H7 (cell line): ENCODE results near the gene PRR5. TPM values are rescaled to one million over a fixed set of nuclear protein-coding genes. Genes with fewer than 3 reads are reported as not detected.

Experiments
- DNase-seq: peaks from one replicate; pipeline ENCODE4 v3.0.0; 2012
- H3K27me3 ChIP-seq: 2 replicates; pipeline ENCODE4 v1.6.0; 2011; ENCODE audit warnings: mild to moderate bottlenecking, low read length; ENCODE audit not compliant: control insufficient read depth, insufficient read depth
- H3K36me3 ChIP-seq: replicated peaks from 2 replicates; pipeline ENCODE4 v1.5.1; 2011; ENCODE audit warnings: low read length; ENCODE audit not compliant: control insufficient read depth, insufficient read depth
- H3K4me3 ChIP-seq: 2 replicates; pipeline ENCODE4 v1.5.1; 2011; ENCODE audit warnings: low read depth, mild to moderate bottlenecking, control low read depth, low read length, moderate library complexity; ENCODE audit not compliant: insufficient read depth
- total RNA-seq: library from RNA; depleted of rRNA; stranded (reverse); fragments of >200 nt; shearing (Covaris generic); gene quantifications from 2 replicates; pipeline ENCODE4 v1.2.3, GENCODE V29; 2014

The PRR5 gene
- total RNA-seq, 1 experiment from 2014 or later, result 8.4 TPM

DNA sequence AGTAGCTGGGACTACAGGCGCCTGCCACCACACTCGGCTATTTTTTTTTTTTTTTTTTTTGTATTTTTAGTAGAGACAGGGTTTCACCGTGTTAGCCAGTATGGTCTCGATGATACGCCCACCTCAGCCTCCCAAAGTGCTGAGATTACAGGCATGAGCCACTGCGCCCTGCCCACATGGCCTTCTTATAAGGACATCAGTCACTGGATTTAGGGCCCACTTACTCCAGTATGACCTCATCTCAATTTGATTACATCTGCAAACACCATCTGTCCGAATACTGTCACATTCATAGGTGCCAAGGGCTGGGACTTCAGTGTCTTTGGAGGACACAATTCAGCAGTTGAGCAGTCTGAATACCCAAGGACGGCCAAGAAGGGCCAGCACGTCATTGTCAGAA, 8.2 kb upstream of the PRR5 start:
- Histone ChIP-seq H3K36me3 (no peaks in the 10 kb centered on the region), H3K4me3 (no peak overlapping the region), H3K27me3 (no peaks in the 10 kb centered on the region)
- no peak for DNase-seq

DNA sequence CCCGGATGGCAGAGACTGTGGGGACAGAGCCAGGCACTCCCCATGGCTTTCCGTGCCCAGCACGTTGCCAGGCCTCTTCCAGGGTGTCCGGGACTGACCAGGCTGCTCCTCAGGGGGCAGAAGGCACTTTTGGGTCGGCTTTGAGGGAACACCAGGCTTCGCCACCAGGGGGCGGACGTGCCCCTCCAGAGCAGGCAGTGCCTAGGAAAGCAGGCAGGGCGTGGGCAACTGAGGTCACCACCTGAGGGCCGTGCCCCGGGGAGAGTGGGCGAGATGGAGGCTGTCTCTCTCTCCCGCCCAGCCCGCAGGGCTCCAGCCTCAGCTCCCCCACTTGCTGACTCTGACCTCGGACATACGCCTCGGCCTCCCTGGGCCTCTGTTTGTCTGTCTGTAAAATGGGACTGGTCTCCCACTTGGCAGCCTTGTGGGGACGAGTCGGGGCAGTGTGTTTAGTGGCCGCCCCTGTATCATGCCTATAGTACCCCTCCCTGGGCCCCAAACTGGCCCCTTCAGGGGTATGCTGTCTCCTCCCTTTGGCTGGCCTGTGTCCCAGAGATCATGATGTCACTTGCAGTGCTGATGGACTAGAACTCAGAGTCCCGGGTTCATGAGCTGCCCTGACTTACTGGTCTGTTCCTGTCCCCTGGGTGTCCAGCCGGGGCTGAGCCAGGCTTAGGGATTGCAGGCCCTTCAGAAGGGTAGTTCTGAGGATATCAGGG, 4.4 kb upstream of the PRR5 start:
- Histone ChIP-seq H3K27me3 (peaks cover 11% of the 10 kb centered on the region), H3K36me3 (no peaks in the 10 kb centered on the region), H3K4me3 (no peak overlapping the region)
- peak; percentile 96 for DNase-seq

DNA sequence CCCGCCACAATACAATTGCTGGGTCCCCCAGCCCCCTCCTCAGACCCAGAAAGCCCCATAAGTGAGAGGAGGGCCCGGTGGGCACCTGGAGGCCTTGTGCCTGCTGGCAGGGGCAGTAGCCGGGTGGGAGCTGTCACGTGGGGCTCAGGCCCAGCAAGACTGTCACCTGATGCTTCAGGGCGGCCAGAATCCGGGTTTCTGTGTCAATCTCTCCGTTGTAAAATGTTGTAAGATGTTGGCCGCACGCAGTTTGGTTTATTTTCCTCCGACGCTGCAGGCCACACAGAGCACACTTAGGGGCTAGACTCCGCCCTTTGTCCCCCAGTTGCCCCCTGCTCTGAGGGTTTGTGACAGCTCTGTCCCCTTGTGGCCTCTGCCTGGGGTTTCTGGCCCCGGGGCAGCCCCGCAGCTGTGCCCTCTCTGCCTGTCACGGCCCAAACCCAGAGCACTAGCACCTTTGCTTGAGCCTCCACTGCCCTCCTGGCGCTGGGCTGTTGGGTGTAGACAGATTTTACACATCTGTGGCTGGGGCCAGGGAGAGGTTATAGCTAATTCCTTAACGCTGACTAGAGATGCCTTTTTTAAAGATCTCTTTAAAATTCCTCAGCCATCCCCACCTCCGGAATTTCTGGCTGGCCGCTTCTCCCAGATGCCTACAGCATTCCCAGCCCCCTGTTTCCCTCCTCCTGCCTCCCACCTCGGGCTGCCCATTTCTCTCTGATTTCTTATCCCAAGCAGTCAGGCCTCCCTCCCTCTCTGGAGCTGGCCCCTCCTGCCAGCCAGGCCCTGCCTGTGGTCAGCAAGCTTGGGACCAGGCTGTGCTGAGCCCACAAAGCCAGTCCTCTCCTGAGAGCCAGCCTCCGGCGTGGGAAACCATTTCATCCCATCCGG, 3.2 kb upstream of the PRR5 start:
- H3K36me3 ChIP-seq, result no peaks in the 10 kb centered on the region
- no peak overlapping the region for H3K4me3 ChIP-seq
- DNase-seq, result peak; percentile 78

DNA sequence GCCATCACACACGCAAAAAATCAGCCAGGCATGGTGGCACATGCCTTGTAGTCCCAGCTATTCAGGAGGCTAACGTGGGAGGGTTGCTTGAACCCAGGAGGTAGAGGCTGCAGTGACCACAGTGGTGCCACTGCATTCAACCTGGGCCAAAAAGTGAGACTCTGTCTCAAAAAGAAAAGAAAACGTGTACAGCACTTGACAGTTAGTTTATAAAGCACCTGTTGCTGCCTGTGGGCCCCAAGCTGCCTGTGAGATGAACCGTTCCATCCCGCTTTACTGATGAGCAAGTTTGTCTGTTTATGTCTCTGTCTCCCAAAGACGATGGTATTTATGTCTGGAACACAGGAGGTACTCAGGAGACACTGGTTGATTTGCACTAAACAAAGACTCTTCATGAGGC, 1.5 kb upstream of the PRR5 start:
- DNase-seq, result no peak
- Histone ChIP-seq H3K27me3 (peaks cover 24% of the 10 kb centered on the region), H3K36me3 (no peaks in the 10 kb centered on the region), H3K4me3 (no peak overlapping the region)

More for the DNA sequence above, 3.2 kb upstream of the PRR5 start:
- peaks cover 23% of the 10 kb centered on the region for H3K27me3 ChIP-seq

DNA sequence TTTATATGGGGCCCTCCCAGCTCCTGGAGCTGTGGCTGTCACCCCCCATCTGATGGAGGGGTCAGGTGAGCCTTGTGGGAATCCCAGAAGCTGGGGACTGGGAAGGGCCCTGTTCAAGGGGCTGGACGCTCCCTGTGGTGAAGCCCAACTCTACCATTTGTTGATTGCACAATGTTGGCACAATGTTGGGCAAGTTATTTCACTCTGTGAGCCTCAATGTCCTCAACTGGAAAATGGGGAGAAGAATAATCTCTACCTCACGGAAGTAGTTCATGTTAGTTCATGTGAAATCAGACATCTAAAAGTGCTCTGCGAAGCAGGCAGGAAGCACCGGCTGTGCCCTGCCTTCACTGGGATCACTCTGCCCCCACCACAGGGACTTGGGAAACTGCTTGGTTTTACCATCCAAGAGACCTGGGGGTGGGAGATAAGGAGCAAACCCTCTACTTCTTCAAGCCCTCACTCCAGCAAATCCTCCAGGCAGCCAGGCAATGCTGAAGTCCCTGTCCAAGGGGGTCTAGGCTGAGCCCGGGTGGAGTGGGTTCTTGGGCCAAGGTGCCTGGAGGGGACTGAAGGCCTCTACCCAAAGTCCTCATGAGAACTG, 715 bp upstream of the PRR5 start:
- no peak for DNase-seq
- Histone ChIP-seq H3K4me3 (peak overlapping the region; percentile 38), H3K36me3 (no peaks in the 10 kb centered on the region), H3K27me3 (peaks cover 24% of the 10 kb centered on the region)

DNA sequence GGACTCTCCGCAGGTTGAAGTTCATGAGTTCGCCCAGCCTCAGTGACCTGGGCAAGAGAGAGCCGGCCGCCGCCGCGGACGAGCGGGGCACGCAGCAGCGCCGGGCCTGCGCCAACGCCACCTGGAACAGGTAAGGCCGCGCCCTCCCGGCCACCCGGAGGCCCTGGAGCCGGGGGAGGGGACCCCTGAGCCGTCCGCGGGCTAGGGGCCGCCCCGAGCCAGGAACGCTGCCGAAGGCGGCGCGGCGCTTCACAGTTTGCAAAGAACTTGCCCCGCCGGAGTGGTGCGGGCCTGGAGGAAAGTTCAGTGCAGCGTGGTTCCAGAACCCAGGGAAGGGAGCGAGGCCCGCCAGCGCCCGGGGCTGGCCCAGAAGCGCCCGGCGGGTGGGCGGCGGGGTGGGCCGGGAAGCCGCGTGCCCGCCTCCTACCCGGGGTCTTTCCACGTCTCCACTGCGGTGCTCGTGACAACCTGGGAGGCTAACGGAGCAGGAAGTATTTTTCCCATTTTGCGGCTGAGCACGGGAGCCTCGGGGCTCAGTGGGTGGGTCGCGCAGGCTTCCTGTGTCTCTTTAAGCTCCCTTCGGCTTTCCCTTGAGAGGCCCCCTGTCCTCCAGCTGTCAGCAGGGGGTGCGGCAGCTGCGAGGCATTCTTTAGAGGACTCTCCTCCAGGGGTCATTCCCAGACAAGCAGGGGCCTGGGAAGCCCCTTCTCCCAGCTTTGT, 635 bp downstream of the PRR5 start:
- DNase-seq, result peak; percentile 90
- Histone ChIP-seq H3K27me3 (peaks cover 24% of the 10 kb centered on the region), H3K4me3 (peak overlapping the region; percentile 54), H3K36me3 (no peaks in the 10 kb centered on the region)

DNA sequence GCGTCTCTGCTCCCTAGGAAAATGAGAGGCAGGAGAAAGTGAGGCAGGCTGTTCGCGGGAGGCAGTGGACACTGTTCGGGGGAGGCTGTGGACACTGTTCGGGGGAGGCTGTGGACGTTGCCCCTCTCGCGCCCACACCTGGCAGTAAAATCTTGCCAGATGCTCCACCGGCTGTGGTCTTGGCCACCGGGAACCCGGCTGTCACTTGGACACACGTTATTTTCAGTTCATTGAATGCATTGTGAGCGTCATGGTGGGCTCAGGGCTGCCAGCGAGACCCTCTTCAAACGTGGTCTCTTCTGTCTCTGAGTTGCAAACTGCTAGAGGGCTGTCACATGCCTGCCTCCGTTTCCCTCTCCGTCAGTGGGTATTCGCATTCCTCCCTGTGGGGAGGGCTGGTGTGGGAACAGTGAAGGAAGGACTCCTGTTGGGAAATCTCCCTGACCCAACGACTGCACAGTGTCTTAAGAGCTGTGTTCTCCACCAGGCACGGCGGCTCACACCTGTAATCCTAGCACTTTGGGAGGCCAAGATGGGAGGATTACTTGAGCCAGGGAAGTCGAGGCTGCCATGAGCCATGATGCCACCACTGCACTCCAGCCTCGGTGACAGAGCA, 1.4 kb downstream of the PRR5 start:
- H3K36me3 ChIP-seq, result no peaks in the 10 kb centered on the region
- peak overlapping the region; percentile 54; the same call in 1 of the 2 replicates for H3K4me3 ChIP-seq

DNA sequence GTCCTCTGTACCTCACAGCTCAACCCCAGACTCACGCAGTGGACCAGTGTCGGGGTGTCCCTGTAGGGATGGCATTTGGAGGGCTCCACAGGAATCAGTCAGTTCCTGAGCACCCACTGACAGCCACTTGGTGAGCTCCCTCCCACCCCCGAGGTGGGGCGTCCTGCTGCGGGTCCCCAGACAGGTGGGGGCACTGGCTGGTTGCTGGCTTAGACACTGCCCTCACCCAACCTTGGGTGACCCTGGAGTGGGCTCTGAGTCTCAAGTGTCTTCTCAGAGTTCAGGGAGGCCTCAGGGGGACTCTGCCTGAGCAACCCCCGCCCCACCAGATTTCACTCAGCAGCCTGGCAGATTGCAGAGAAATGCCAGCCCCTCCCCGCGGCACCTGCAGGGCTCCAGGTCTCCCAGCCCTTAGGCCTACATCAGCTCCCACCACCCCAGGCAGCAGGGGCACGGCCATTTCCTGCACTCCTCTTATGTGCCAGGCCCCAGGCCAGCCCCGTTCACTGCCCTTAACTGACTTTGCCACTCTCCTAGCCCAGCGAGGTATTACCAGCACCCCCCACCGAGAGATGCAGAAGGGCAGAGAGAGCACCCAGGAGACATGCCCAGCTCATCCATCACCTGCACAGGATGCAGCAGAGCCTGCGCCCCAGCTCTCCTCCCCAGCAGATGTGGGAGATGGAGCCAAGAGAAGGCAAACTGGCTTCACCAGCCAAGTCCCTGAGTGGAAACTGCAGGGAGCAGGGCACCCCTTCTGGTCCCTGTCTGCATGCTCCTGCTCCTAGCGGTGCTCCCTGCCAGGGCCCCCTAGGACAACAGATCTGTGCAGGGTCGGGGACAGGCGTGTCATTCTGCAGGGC, 2.4 kb downstream of the PRR5 start:
- DNase-seq, result no peak
- no peaks in the 10 kb centered on the region for H3K36me3 ChIP-seq
- H3K4me3 ChIP-seq, result no peak overlapping the region
- peaks cover 24% of the 10 kb centered on the region for H3K27me3 ChIP-seq

More for the DNA sequence above, 1.4 kb downstream of the PRR5 start:
- no peak for DNase-seq
- peaks cover 24% of the 10 kb centered on the region for H3K27me3 ChIP-seq

DNA sequence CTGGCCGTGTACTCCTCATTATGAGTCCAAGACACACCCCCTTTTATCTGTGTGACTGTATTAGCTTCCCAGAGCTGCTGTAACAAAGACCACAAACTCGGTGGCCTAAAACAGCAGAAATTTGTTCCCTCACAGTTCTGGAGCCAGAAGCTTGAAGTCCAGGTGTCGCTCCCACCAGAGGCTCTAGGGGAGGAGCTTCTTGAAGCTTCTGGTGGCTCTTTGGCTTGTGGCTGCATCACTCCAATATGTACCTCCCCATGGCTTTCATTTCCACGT, 3.0 kb downstream of the PRR5 start:
- DNase-seq, result no peak
- Histone ChIP-seq H3K27me3 (peaks cover 24% of the 10 kb centered on the region), H3K36me3 (no peaks in the 10 kb centered on the region), H3K4me3 (no peak overlapping the region)

DNA sequence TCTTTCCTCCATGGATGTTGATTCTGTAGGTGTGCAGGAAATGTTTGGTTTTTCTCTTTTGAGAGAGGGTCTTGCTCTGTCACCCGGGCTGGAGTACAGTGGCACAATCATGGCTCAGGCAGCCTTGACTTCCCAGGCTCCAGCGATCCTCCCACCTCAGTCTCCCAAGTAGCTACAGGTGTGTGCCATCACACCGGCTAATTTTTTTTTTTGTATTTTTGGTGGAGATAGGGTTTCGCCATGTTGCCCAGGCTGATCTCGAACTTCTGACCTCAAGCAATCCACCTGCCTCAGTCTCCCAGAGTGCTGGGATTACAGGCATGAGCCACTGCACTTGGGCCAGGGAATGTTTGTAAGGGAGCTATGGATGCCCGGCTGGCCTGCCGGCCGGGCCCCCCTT, 4.5 kb downstream of the PRR5 start:
- H3K4me3 ChIP-seq, result no peak overlapping the region
- H3K27me3 ChIP-seq, result peaks cover 19% of the 10 kb centered on the region
- no peaks in the 10 kb centered on the region for H3K36me3 ChIP-seq
- no peak for DNase-seq

DNA sequence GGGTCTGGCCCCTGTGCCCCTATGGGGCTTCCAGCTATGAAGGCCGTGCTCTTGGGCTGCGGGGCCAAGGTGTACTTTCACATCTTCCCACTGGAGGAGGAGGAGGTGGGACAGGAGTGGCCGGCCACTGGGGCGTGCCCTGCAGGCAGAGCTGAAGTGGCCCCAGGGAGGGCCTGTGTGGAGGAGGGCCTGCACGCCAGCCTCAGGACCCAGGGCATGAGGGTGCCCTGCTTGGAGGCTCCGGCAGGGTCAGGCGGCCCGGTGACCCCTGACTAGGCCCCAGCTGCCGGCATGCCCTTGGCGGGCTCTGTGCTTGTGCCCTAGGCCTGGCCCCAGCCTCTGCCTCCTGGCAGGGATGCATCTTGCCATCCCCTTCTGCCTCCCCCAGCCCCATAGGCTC, 5.2 kb downstream of the PRR5 start:
- peaks cover 17% of the 10 kb centered on the region for H3K27me3 ChIP-seq
- H3K4me3 ChIP-seq, result no peak overlapping the region
- no peak for DNase-seq
- H3K36me3 ChIP-seq, result no peaks in the 10 kb centered on the region

DNA sequence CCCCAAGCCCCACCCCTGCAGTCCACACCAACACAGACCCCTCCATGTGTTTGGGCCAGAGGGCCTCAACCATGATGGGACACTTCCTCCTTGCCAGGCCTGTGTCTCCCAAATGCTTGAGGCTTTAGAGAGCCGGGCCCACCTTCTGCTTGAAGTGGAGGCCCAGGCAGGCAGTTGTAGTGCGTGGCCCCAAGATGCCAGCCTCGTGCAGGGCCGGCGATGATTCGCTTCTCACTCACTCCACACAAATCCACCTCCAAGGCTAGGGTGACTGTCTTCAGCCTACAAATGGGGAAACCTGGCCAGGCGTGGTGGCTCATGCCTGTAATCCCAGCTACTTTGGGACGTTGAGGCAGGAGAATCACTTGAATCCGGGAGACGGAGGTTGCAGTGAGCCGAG, 5.7 kb downstream of the PRR5 start:
- peaks cover 12% of the 10 kb centered on the region for H3K27me3 ChIP-seq
- DNase-seq, result no peak
- H3K36me3 ChIP-seq, result no peaks in the 10 kb centered on the region
- H3K4me3 ChIP-seq, result no peak overlapping the region

DNA sequence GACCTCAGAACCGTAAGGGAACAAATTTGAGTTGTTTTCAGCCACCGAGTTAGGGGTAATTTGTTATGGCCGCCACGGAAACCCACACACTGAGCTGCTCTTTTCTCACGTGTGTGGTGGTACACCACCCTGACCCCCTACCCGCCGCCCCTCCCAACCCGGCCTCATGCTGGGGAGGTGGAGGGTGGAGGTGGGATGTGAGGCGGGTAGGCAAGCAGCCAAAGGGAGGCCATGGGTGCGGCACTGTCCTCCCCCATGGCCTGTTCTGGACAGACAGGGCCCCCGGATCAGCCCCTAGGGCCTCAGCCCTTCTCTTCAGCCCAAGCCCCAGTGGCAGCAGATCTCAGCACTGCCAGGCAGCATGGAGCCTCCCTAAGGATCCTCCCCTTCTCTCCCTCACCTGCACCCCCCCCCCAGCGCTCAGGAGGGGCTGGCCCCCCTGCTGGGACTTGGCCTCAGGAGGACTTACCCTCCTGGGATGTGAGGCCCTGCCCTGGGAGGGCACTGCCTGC, 7.9 kb downstream of the PRR5 start:
- Histone ChIP-seq H3K36me3 (no peaks in the 10 kb centered on the region), H3K4me3 (no peak overlapping the region), H3K27me3 (no peaks in the 10 kb centered on the region)
- DNase-seq, result peak; percentile 69
